AG09319 (cell line): ENCODE measurements around the gene CLDN6.

Source experiments
- DNase-seq: peaks from one replicate; pipeline ENCODE4 v3.0.0-alpha.2; 2010; ENCODE audit warnings: low read depth; ENCODE audit errors: extremely low read depth
- TF ChIP-seq, protein P1 (sequence below): IDR thresholded peaks from 2 replicates; pipeline ENCODE4 v1.5.1; 2011; ENCODE audit warnings: low read depth, mild to moderate bottlenecking, inconsistent platforms, low read length, moderate library complexity

CLDN6 gene

DNA sequence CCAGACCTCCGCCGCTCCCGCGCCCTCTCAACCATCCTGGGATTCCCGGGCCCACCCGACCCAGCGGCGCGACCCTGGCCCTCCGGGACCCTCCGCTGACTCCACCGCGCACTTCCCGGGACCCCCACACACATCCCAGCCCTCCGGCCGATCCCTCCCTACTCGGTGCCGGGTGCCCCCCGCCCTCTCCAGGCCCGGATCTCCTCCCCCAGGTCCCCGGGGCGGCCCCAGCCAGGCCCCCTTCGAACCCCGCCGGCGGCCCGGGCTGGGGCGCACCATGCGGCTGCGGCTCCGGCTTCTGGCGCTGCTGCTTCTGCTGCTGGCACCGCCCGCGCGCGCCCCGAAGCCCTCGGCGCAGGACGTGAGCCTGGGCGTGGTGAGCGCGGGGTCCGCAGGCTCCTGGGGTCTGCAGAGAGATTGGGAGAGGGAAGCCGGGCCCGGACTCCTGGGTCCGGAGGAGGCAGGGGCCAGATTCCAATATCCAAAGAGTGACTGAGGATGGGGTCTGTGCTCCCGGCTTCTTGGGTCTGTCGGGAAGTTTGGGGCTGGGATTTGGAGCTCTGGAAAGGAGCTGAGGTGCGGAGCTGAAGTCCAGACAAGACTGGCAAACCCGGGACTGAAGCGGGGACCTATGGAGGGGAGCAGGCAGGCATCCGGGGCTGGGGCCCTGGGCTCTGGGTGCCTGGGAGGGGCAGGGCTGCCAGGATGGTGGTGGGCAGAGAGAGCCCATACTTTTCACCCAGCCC is 28.8 kb upstream of the CLDN6 start:
- DNase-seq, result no peak
- TF ChIP-seq, protein P1, sequence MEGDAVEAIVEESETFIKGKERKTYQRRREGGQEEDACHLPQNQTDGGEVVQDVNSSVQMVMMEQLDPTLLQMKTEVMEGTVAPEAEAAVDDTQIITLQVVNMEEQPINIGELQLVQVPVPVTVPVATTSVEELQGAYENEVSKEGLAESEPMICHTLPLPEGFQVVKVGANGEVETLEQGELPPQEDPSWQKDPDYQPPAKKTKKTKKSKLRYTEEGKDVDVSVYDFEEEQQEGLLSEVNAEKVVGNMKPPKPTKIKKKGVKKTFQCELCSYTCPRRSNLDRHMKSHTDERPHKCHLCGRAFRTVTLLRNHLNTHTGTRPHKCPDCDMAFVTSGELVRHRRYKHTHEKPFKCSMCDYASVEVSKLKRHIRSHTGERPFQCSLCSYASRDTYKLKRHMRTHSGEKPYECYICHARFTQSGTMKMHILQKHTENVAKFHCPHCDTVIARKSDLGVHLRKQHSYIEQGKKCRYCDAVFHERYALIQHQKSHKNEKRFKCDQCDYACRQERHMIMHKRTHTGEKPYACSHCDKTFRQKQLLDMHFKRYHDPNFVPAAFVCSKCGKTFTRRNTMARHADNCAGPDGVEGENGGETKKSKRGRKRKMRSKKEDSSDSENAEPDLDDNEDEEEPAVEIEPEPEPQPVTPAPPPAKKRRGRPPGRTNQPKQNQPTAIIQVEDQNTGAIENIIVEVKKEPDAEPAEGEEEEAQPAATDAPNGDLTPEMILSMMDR, result no peak

DNA sequence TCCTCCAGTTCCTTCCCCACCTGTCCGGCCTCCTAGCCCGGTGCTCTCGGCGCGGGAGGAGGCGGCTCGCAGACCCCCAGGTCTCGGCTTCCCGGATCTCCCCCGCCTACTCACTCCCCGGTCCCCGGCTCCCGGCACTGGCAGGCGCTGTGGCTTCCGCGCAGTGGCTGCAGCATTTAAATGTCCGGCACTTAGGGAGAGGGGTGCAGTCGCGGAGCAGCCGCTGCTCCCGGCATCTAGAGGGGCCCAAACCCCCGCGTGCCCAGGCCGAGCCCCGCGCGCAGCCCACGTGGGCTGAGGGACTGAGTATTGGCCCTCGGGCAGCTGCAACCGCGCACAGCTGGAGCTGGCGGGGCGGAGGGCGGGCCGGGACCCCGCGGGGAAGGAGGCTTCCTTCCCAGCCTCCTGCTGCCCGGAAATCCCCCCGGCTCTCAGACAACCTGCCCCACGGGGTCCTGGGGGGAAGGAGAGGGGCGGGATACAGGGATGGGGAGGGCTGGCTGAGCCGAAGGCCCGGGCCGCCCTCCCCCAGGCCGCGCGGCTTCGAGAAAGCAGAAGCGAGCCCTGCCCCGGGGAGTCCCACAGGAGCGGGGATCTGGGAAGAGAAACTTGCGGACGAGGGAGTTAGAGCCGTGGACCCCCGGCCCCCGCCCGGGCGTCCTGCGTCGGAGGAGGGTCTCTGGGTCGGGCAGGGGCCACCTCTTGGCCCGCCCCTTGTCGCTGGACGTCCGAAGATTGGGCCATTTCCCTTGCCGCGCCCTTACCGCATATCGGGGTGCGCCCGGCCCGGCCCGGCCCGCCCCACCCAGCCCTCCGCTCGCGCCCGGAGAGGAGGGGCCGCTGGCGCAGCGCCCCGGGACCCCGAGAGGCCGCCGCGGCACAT is 28.0 kb upstream of the CLDN6 start, which contains the start of gene MMP25:
MMP25 (plus strand) TSS at position 804 of the 883 bp plus-strand sequence. CDS start 357 bp downstream, outside the sequence.
- TF ChIP-seq, protein P1, result no peak
- no peak for DNase-seq

DNA sequence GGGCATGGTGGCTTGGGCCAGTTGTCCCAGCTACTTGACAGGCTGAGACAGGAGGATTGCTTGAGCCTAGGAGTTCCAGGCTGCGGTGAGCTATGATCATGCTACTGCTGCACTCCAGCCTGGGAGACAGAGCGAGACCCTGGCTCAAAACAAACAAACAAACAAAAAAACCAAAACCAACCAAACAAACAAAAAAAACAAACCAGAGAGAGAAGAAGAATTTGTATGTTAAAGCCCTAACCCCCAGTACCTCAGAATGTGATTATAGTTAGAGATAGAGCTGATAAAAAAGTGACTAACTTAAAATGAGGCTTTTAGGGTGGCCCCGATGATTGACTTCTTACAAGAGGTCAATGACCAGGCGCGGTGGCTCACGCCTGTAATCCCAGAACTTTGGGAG is 26.7 kb upstream of the CLDN6 start:
- no peak for DNase-seq
- TF ChIP-seq, protein P1, result no peak

DNA sequence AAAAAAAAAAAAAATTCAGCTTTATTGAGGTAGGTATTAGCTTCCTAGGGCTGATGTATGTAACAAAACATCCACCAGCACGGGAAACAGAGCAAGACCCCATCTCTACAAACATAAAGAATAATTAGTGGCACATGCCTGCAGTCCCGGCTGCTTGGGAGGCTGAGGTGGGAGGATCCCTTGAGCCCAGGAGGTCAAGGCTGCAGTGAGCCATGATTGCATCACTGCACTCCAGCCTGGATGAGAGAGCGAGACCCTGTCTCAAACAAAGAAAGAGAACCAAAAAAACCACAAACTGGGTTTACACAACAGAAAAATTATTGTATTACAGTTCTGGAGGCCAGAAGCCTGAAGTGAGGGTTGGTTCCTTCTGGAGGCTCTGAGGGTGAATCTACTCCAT is 24.4 kb upstream of the CLDN6 start:
- no peak for DNase-seq
- TF ChIP-seq, protein P1, result no peak

DNA sequence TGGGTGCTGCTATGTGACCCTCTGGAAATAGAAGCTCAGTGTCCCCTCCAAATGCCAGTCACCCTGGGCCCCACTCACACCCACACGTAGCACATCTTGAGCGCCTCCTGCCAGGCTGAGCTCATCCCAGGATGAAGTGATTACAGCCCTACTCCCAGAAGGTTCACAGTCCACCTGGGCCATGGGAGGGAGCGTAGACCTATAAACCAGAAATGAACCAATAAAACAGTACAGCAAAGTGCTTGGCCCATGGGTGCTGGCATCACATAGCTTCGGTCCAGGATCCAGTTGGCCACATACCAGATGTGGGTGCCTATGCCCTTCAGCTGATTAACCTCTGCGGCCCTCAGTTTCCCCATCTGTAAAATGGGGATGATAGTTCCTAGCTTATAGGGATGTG is 20.9 kb upstream of the CLDN6 start:
- DNase-seq, result no peak
- TF ChIP-seq, protein P1, result no peak

DNA sequence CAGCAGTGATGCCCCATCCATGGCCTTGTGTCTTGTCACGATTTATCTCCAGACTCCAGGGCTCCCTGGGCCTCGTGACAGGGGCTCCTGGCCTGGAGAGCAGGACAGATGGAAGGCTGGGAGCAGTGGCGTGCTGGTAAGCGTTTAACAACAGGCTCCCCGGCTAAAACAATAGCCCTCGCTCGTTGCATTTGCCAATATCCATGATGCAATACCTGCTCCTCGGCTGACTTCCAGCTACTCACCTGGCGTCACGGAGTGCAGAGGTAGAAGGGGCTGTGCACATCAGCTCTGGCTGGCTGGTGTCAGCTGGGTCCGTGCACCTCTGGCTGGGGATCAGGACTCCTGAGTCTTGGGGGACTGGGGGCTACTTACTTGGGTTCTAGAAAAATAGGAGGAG is 20.3 kb upstream of the CLDN6 start:
- TF ChIP-seq, protein P1, result no peak
- no peak for DNase-seq
